Keratinocyte (primary cell): ENCODE results near the gene LRRC57. TPM values are rescaled to one million over a fixed set of nuclear protein-coding genes. Genes with fewer than 3 reads are reported as not detected.

Experiments used
- DNase-seq: peaks from one replicate; pipeline ENCODE4 v3.0.0-alpha.2; 2011; ENCODE audit warnings: low read depth, missing footprints, low spot score
- FAIRE-seq: peaks from 2 replicates; lab custom pipeline; 2011; peaks lifted over from hg19 to GRCh38; lab: Jason Lieb, UNC
- H2AFZ ChIP-seq: 2 replicates; pipeline ENCODE4 v1.6.0; 2012; ENCODE audit warnings: low read length, control low read depth, inconsistent platforms; ENCODE audit not compliant: control insufficient read depth
- H3K27ac ChIP-seq: 2 replicates; pipeline ENCODE4 v1.5.1; 2011; ENCODE audit warnings: low read length; ENCODE audit not compliant: control insufficient read depth, insufficient read depth
- H3K27me3 ChIP-seq: 3 replicates; pipeline ENCODE4 v1.6.0; 2011; ENCODE audit warnings: low read length; ENCODE audit not compliant: control insufficient read depth, insufficient read depth; ENCODE audit errors: extremely low read depth
- H3K36me3 ChIP-seq, 2 experiments: 2 replicates in 1 of 2; 3 replicates in 1 of 2; pipeline ENCODE4 v1.5.1; 2011; ENCODE audit warnings: low read length in 2 of 2, mild to moderate bottlenecking in 1 of 2; ENCODE audit not compliant: control insufficient read depth in 2 of 2, insufficient read depth in 2 of 2; ENCODE audit errors: extremely low read depth in 1 of 2
- H3K4me1 ChIP-seq: 3 replicates; pipeline ENCODE4 v1.5.1; 2011; ENCODE audit warnings: low read length; ENCODE audit not compliant: control insufficient read depth, insufficient read depth; ENCODE audit errors: extremely low read depth
- H3K4me2 ChIP-seq: 3 replicates; pipeline ENCODE4 v1.6.0; 2011; ENCODE audit warnings: low read depth, low read length; ENCODE audit not compliant: control insufficient read depth, insufficient read depth; ENCODE audit errors: extremely low read depth
- H3K4me3 ChIP-seq, 3 experiments: fragments of 200-600 bp in 1 of 3; sonication (generic) in 1 of 3; 2 replicates in 2 of 3; 3 replicates in 1 of 3; pipeline ENCODE4 v1.5.1; 2011 to 2016; ENCODE audit warnings: low read length in 3 of 3, mild to moderate bottlenecking in 3 of 3, control low read depth in 2 of 3, inconsistent platforms in 1 of 3, low read depth in 1 of 3, mixed read lengths in 1 of 3, mixed run types in 1 of 3, moderate library complexity in 1 of 3; ENCODE audit not compliant: control insufficient read depth in 2 of 3, insufficient read depth in 2 of 3; ENCODE audit errors: extremely low read depth in 1 of 3
- H3K79me2 ChIP-seq: 2 replicates; pipeline ENCODE4 v1.6.0; 2012; ENCODE audit warnings: low read length; ENCODE audit not compliant: control insufficient read depth, insufficient read depth
- H3K9ac ChIP-seq: 3 replicates; pipeline ENCODE4 v1.6.0; 2011; ENCODE audit warnings: low read length; ENCODE audit not compliant: control insufficient read depth, insufficient read depth; ENCODE audit errors: extremely low read depth
- H3K9me1 ChIP-seq: 3 replicates; pipeline ENCODE4 v1.6.0; 2011; ENCODE audit warnings: low read length; ENCODE audit not compliant: control insufficient read depth, insufficient read depth; ENCODE audit errors: extremely low read depth
- H3K9me3 ChIP-seq: 2 replicates; pipeline ENCODE4 v1.5.1; 2012; ENCODE audit warnings: low read depth, low read length; ENCODE audit not compliant: control insufficient read depth
- H4K20me1 ChIP-seq: 3 replicates; pipeline ENCODE4 v1.6.0; 2011; ENCODE audit warnings: low read length; ENCODE audit not compliant: control insufficient read depth, insufficient read depth; ENCODE audit errors: extremely low read depth
- EZH2 ChIP-seq: IDR thresholded peaks from one replicate; pipeline ENCODE4 v1.6.1; 2012; ENCODE audit warnings: inconsistent platforms, mild to moderate bottlenecking, low read length, moderate library complexity
- dilution Hi-C: fragments of 300-500 bp; cut with MboI; formaldehyde crosslinking; loops from one replicate; pipeline ENCODE4 v1.7.0; 2020; ENCODE audit warnings: low sequenced_read_pairs; ENCODE audit not compliant: extremely low pct_ligation_motif_present
- polyA plus RNA-seq, 5 experiments: library from polyadenylated mRNA; depleted of rRNA in 3 of 5; stranded (reverse) in 3 of 5; stranded (forward) in 1 of 5; unstranded in 1 of 5; fragments of >200 nt; gene quantifications; 1 replicate in 1 of 5; 2 replicates in 3 of 5; 3 replicates in 1 of 5; pipeline versions ENCODE4 v1.2.1 to v1.2.3, GENCODE V29; 2011 to 2012; ENCODE audit warnings: missing spikeins in 2 of 5, low read depth in 1 of 5, low replicate concordance in 1 of 5
- TF ChIP-seq, protein P1 (sequence below), 3 experiments: IDR thresholded peaks in 1 of 3; conservative IDR thresholded peaks in 1 of 3; optimal IDR thresholded peaks in 1 of 3; 2 replicates in 2 of 3; 3 replicates in 1 of 3; pipeline versions ENCODE3 to v1.5.1; 2011; ENCODE audit warnings: low read length in 3 of 3, mild to moderate bottlenecking in 3 of 3, moderate library complexity in 2 of 3, control low read depth in 1 of 3, inconsistent platforms in 1 of 3; ENCODE audit not compliant: insufficient read depth in 2 of 3; ENCODE audit errors: extremely low read depth in 1 of 3

LRRC57 gene
- polyA plus RNA-seq, 1 donor (not counting 4 experiments of a cell fraction or from before 2014, with no cell fraction given) = 12.8 TPM

DNA sequence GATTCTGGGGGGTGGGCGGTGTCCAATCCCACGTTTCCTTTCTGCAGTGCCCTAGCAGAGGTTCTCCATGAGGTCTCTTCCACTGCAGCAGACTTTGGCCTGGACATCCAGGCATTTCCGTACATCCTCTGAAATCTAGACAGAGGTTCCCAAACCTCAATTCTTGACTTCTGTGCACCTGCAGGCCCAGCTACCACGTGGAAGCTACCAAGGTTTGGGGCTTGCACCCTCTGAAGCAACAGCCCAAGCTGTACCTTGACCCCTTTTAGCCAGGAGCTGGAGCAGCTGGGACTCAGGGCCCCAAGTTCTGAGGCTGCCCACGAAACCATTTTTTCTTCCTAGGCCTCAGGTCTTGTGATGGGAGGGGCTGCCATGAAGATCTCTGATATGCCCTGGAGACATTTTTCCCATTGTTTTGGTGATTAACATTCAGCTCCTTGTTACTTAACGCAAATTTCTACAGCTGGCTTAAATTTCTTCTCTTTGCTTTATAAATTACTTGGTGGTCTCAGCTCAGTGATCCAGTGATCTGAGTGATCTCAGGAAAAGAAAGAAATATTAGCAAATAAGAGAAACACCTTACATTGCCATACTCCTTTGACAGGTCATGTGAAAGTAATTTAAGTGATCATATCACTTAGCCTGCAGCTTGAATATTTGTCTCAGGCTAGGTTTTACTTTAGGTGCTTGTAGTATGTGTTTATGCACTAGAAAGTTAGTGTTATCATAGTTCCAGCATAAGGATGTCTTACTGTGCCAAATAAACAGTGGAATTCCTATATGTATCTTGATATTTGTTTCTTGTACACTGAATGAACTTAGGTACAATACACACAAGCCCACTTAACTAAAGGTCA lies 50.2 kb downstream of the LRRC57 start:
- dilution Hi-C loops = no loop called here
- no peak for FAIRE-seq
- peaks cover 5% of the 10 kb centered on the region for H3K9me1 ChIP-seq
- no peaks in the 10 kb centered on the region for H3K27me3 ChIP-seq
- peaks cover 0 to 1% of the 10 kb centered on the region in 2 experiments for H3K36me3 ChIP-seq
- DNase-seq = no peak
- no peaks in the 10 kb centered on the region for H3K9me3 ChIP-seq
- H3K4me3 ChIP-seq = no peak overlapping the region
- TF ChIP-seq, protein P1, sequence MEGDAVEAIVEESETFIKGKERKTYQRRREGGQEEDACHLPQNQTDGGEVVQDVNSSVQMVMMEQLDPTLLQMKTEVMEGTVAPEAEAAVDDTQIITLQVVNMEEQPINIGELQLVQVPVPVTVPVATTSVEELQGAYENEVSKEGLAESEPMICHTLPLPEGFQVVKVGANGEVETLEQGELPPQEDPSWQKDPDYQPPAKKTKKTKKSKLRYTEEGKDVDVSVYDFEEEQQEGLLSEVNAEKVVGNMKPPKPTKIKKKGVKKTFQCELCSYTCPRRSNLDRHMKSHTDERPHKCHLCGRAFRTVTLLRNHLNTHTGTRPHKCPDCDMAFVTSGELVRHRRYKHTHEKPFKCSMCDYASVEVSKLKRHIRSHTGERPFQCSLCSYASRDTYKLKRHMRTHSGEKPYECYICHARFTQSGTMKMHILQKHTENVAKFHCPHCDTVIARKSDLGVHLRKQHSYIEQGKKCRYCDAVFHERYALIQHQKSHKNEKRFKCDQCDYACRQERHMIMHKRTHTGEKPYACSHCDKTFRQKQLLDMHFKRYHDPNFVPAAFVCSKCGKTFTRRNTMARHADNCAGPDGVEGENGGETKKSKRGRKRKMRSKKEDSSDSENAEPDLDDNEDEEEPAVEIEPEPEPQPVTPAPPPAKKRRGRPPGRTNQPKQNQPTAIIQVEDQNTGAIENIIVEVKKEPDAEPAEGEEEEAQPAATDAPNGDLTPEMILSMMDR (optimal IDR thresholded peaks at IDR 0.05 in 1 of 3, IDR thresholded peaks at IDR 0.05 in 1 of 3, conservative IDR thresholded peaks at IDR 0.05 in 1 of 3; ENCODE audit: extremely low read depth in 1 of 3, insufficient read depth in 2 of 3, low read length in 3 of 3) = no peak
- TF ChIP-seq EZH2 = no peak
- peak overlapping the region; percentile 66 for H3K27ac ChIP-seq
- no peak overlapping the region for H3K9ac ChIP-seq
- H4K20me1 ChIP-seq = no peaks in the 10 kb centered on the region
- H2AFZ ChIP-seq = no peak overlapping the region
- peaks cover 66% of the 10 kb centered on the region for H3K79me2 ChIP-seq
- H3K4me1 ChIP-seq = peaks cover 43% of the 10 kb centered on the region
- H3K4me2 ChIP-seq = peak overlapping the region; percentile 10

DNA sequence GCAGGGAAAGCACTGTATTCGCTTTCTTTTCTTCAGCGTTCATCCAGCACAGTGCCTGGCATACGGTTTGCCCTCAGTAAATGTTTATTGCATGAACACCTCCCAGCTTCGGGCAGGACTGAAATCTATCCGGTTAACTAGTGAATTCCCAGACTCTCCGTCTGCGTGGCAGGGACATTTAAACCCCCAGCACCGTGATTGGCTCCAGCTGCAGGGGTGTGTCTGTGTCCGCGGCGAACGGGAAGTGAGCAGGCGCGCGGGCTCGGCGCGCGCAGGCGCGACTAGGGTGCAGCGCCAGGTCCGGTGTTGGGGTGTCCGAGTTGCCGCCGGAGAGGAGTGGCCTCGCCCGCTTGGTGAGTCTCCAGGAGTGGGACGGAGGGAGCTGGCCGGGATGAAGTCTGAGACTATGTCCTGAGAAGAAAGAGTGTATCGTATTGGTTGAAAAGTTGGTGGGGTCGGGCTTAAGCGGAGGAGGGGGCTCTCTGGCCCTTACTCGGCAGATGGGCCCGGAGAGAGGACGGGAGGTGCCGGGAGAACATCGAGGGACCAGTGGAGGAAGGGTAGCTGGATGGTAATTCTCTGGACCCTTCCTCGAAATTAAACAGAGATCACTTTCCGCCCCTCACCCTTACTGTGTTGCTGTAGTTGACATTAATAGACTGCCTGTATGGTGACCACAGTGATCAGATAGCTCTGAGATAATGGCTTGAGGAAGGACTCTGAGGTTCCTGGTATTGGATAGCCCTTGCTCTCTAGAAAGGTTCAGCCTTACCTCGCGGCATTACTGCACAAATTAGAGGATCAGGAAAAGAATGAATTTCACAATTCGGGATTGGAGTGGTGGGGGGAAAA lies 53.0 kb downstream of the LRRC57 start, which contains the start of gene SNAP23:
Gene SNAP23 (plus strand): TSS at position 274 of the 852 bp plus-strand sequence. CDS start 16,213 bp downstream, outside the sequence.
- no peaks in the 10 kb centered on the region for H3K9me3 ChIP-seq
- H2AFZ ChIP-seq = peak within 1 kb of the TSS; percentile 93
- H3K4me3 ChIP-seq = peak within 1 kb of the TSS; percentile 55 to 99 (median 92)
- TF ChIP-seq EZH2 = no peak
- TF ChIP-seq, protein P1 (optimal IDR thresholded peaks at IDR 0.05 in 1 of 3, IDR thresholded peaks at IDR 0.05 in 1 of 3, conservative IDR thresholded peaks at IDR 0.05 in 1 of 3; ENCODE audit: extremely low read depth in 1 of 3, insufficient read depth in 2 of 3, low read length in 3 of 3) = no peak
- no peaks in the 10 kb centered on the region for H4K20me1 ChIP-seq
- peak within 1 kb of the TSS; percentile 89 for H3K27ac ChIP-seq
- H3K9me1 ChIP-seq = peaks cover 5% of the 10 kb centered on the region
- peak within 1 kb of the TSS; percentile 96 for H3K9ac ChIP-seq
- no peaks in the 10 kb centered on the region for H3K36me3 ChIP-seq
- peak within 1 kb of the TSS; percentile 96 for H3K4me2 ChIP-seq
- dilution Hi-C loops = no loop called here
- no peaks in the 10 kb centered on the region for H3K27me3 ChIP-seq
- DNase-seq (peak; percentile 64), FAIRE-seq (no peak)
- peaks cover 45% of the 10 kb centered on the region for H3K79me2 ChIP-seq
- H3K4me1 ChIP-seq = peaks cover 41% of the 10 kb centered on the region
